Heart left ventricle (tissue), 13 donors: Measurements from ENCODE around the gene BNC2.

Experiments used
- CTCF ChIP-seq, 12 donors: fragments of 200-600 bp; sonication (generic) in 4 of 12; IDR thresholded peaks; one replicate each; pipeline versions ENCODE4 v1.5.0 to v1.8.0; 2018 to 2022; ENCODE audit warnings: antibody characterized with exemption in 12 of 12, mild to moderate bottlenecking in 5 of 12
- POLR2A ChIP-seq, 2 donors: fragments of 450-650 bp; IDR thresholded peaks; one replicate each; pipeline ENCODE4 v1.6.1; 2017; ENCODE audit warnings: antibody characterized with exemption in 2 of 2, mild to moderate bottlenecking in 2 of 2, moderate library complexity in 2 of 2
- donor health status: ischemic (EF 13 %, LVEDD 7.1; RV severe dilation, severe dysfunction).
- donor health status: DM: no; HTN: yes; CAD: no.
- donor health status: DM: no; HTN: no; CAD: no.
- donor health status: ischemic (EF 25% LVEDD 6.9; RV normal size, moderate dysfunction).
- donor health status: ischemic (EF 25% LVEDD 5.7; RV mildly dilated, moderate dysfunction).
- donor health status: ischemic (EF 35%, LVEDD 5.7; RV mildly dilated, moderate dysfunction).
- donor health status: nonischemic (EF 11% LVEDD 7.7; RV severe dilation, severe dysfunction).
- donor health status: DM: yes; HTN: yes; CAD: no.
- donor health status: PGD.
- donor health status: ischemic (EF 29% LVEDD 5.4; RV normal size, mild dysfunction).
- donor health status: nonischemic (EF 23%, LVEDD 6.1; RV moderate dilation, normal function).

DNA sequence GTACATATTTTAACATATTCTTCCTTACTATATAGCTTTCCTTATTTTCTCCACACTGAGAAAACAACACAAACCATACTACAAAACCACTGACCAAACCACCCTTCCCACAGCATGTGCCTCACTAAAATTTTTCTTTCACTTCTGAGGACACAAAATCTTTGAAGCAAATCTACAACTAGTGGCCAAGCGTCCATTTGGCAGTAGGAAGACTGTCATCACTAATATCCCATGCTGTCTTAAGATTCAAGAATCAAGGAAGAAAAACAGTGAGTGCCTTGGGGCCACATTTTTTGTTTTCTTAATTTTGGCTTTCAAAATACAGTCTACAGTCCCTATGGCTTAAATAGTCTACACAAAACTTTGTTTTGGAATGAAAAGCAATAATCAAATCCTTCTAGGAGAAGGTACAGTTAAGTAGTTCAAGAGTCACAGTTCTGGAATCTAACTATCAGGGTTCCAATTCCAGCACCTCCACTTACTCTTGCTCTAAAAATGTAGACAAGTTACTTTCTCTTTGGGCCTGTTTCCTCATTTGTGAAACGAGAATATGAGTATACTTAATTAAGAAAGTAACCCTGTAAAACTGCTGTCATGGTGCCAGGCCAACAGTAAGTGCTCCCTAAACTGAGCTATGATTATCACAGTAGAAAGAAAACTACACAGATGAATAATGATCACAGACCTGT is 227.9 kb downstream of the BNC2 start:
- TF ChIP-seq CTCF (IDR thresholded peaks at IDR 0.05) (no peak), POLR2A (IDR thresholded peaks at IDR 0.05) (no peak)
